ENCODE measurements around the gene SCMH1.
"Not testable (repeated sequence)": the region's sequence is repeated elsewhere in the genome, so short reads cannot be mapped to it uniquely, and the experiment has no call there.

SCMH1 gene

GRCh38 chr1:41246568-41246967, 4.5 kb upstream of the SCMH1 start:
- DNase-seq = no peak

GRCh38 chr1:41245659-41246058, 3.6 kb upstream of the SCMH1 start:
- DNase-seq = peak; percentile 9

GRCh38 chr1:41243079-41243385, 926 bp upstream of the SCMH1 start:
- no peak for DNase-seq

GRCh38 chr1:41242342-41243078, 404 bp upstream of the SCMH1 start:
- peak; percentile 5 for DNase-seq

GRCh38 chr1:41241354-41241748, 755 bp downstream of the SCMH1 start:
- peak; percentile 89 for DNase-seq

- DNase-seq = peak; percentile 43
Observed at GRCh38 chr1:41240781-41241353, 1.2 kb downstream of the SCMH1 start.

GRCh38 chr1:41239988-41240610, 2.0 kb downstream of the SCMH1 start:
- DNase-seq = peak; percentile 60

- no peak for DNase-seq
Observed at GRCh38 chr1:41238311-41238988, 3.7 kb downstream of the SCMH1 start.

- no peak for DNase-seq
Observed at GRCh38 chr1:41236781-41237180, 5.3 kb downstream of the SCMH1 start.

- no peak for DNase-seq
Observed at GRCh38 chr1:41235893-41236292, 6.2 kb downstream of the SCMH1 start.

- no peak for DNase-seq
Observed at GRCh38 chr1:41233708-41234107, 8.4 kb downstream of the SCMH1 start.

- no peak for DNase-seq
Observed at GRCh38 chr1:41232305-41232704, 9.8 kb downstream of the SCMH1 start.

GRCh38 chr1:41230656-41231055, 11.4 kb downstream of the SCMH1 start:
- DNase-seq = no peak

GRCh38 chr1:41229219-41229618, 12.9 kb downstream of the SCMH1 start:
- DNase-seq = not testable (repeated sequence)

GRCh38 chr1:41226815-41227434, 15.2 kb downstream of the SCMH1 start:
- no peak for DNase-seq

GRCh38 chr1:41225495-41225894, 16.6 kb downstream of the SCMH1 start:
- DNase-seq = no peak

- DNase-seq = peak; percentile 73
Observed at GRCh38 chr1:41222496-41222895, 19.6 kb downstream of the SCMH1 start.

GRCh38 chr1:41221995-41222394, 20.1 kb downstream of the SCMH1 start:
- no peak for DNase-seq

GRCh38 chr1:41218152-41218551, 24.0 kb downstream of the SCMH1 start:
- DNase-seq = no peak

- no peak for DNase-seq
Observed at GRCh38 chr1:41217441-41217840, 24.7 kb downstream of the SCMH1 start.

GRCh38 chr1:41215623-41216022, 26.5 kb downstream of the SCMH1 start:
- no peak for DNase-seq

- DNase-seq = no peak
Observed at GRCh38 chr1:41213341-41213740, 28.8 kb downstream of the SCMH1 start.

GRCh38 chr1:41211608-41212007, 30.5 kb downstream of the SCMH1 start:
- DNase-seq = not testable (repeated sequence)

All from RPMI8226 (cell line).